ENCODE measurements around the gene CDK13.

DNA sequence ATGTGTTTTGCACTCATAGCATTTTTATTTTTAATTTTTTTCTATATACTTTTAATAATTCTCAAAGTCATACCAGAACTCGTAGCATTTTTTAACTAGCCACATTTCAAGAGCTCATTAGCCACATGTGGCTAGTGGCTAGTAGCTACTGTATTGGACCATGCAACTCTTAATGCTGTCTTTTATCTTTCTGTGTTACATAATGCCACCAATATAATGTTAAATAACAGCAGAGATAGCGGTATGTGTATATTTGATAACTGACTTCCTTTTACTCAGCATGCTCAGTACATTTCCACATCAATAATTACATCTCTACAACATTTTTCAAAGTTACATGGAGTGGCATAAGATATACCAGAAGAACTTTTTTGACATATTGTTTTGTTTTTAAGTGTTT, 91.4 kb downstream of the CDK13 start:
- TF ChIP-seq, protein P1, sequence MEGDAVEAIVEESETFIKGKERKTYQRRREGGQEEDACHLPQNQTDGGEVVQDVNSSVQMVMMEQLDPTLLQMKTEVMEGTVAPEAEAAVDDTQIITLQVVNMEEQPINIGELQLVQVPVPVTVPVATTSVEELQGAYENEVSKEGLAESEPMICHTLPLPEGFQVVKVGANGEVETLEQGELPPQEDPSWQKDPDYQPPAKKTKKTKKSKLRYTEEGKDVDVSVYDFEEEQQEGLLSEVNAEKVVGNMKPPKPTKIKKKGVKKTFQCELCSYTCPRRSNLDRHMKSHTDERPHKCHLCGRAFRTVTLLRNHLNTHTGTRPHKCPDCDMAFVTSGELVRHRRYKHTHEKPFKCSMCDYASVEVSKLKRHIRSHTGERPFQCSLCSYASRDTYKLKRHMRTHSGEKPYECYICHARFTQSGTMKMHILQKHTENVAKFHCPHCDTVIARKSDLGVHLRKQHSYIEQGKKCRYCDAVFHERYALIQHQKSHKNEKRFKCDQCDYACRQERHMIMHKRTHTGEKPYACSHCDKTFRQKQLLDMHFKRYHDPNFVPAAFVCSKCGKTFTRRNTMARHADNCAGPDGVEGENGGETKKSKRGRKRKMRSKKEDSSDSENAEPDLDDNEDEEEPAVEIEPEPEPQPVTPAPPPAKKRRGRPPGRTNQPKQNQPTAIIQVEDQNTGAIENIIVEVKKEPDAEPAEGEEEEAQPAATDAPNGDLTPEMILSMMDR (IDR thresholded peaks at IDR 0.05): no peak
- no peak for TF ChIP-seq POLR2A (IDR thresholded peaks at IDR 0.05)
- no peak for TF ChIP-seq POLR2AphosphoS5 (IDR thresholded peaks at IDR 0.05)
- TF ChIP-seq EP300 (IDR thresholded peaks at IDR 0.05): no peak
